Lung microvascular endothelial cell (primary cell): ENCODE measurements around the gene AKAP12. TPM values are rescaled to one million over a fixed set of nuclear protein-coding genes. Genes with fewer than 3 reads are reported as not detected.
A peak's percentile ranks its signal among the peaks of the same experiment; 100 is the strongest.

Experiments used
- DNase-seq, 2 donors: peaks; one replicate each; pipeline versions ENCODE4 v3.0.0 to v3.0.0-alpha.2; 2010; ENCODE audit warnings: low read depth in 2 of 2
- total RNA-seq: library from RNA; depleted of rRNA; stranded (reverse); fragments of >200 nt; gene quantifications from 2 replicates; pipeline ENCODE4 v1.2.1, GENCODE V29; 2014

Gene AKAP12, protein sequence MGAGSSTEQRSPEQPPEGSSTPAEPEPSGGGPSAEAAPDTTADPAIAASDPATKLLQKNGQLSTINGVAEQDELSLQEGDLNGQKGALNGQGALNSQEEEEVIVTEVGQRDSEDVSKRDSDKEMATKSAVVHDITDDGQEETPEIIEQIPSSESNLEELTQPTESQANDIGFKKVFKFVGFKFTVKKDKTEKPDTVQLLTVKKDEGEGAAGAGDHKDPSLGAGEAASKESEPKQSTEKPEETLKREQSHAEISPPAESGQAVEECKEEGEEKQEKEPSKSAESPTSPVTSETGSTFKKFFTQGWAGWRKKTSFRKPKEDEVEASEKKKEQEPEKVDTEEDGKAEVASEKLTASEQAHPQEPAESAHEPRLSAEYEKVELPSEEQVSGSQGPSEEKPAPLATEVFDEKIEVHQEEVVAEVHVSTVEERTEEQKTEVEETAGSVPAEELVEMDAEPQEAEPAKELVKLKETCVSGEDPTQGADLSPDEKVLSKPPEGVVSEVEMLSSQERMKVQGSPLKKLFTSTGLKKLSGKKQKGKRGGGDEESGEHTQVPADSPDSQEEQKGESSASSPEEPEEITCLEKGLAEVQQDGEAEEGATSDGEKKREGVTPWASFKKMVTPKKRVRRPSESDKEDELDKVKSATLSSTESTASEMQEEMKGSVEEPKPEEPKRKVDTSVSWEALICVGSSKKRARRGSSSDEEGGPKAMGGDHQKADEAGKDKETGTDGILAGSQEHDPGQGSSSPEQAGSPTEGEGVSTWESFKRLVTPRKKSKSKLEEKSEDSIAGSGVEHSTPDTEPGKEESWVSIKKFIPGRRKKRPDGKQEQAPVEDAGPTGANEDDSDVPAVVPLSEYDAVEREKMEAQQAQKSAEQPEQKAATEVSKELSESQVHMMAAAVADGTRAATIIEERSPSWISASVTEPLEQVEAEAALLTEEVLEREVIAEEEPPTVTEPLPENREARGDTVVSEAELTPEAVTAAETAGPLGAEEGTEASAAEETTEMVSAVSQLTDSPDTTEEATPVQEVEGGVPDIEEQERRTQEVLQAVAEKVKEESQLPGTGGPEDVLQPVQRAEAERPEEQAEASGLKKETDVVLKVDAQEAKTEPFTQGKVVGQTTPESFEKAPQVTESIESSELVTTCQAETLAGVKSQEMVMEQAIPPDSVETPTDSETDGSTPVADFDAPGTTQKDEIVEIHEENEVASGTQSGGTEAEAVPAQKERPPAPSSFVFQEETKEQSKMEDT (N-terminal part only)
- 250 and 900 TPM in 2 replicates for total RNA-seq

- peak; percentile 52 to 80 for DNase-seq
Observed at GRCh38 chr6:151239603-151240035, at the start of gene AKAP12. Gene AKAP12, plus strand, starts transcription at chr6:151239967. Its CDS starts 596 bp downstream, at chr6:151240563.

DNA sequence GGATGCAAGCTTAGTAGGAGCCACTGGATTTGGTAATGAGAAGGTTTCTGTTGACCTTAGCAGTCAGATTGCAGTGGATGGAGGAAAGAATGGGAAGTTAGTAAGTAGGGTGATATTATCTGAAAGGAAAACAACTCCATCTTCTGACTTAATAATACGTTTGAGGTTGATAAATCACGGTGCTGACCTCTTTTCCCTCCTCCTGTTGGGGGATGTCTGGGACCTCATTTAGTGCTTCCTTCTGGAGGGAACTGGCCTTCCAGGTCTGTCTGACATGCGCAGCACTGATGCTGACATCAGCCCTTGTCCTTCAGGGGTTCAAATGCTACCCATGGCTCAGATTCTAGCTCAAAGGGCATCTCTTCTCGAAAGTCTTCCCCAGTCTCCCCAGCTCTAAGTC is 48.2 kb upstream of the AKAP12 start:
- DNase-seq: peak in 1 of 2 donors; percentile 8

- no peak for DNase-seq
Observed at GRCh38 chr6:151196555-151196954, 43.2 kb upstream of the AKAP12 start.

DNA sequence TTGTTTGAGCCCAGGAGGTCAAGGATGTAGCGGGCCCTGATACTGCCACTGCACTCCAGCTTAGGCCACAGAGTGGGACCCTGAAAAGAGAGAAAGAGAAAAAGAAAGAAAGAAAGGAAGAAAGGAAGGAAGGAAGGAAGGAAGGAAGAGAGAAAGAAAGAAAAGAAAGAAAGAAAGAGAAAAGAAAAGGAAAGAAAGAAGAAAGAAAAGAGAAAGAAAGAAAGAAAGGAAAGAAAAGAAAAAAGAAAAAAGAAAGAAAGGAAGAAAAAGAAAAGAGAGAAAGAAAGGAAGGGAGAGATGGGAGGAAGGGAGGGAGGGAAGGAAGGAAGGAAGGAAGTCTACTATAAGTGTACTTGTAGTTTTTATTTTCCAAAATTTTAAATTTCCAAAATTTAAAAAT is 42.2 kb upstream of the AKAP12 start:
- DNase-seq: no peak

GRCh38 chr6:151199991-151200390 is 39.8 kb upstream of the AKAP12 start:
- DNase-seq: no peak

GRCh38 chr6:151205721-151206600 is 33.8 kb upstream of the AKAP12 start:
- DNase-seq: peak in 1 of 2 donors; percentile 5

GRCh38 chr6:151207674-151208073 is 32.1 kb upstream of the AKAP12 start:
- no peak for DNase-seq

DNA sequence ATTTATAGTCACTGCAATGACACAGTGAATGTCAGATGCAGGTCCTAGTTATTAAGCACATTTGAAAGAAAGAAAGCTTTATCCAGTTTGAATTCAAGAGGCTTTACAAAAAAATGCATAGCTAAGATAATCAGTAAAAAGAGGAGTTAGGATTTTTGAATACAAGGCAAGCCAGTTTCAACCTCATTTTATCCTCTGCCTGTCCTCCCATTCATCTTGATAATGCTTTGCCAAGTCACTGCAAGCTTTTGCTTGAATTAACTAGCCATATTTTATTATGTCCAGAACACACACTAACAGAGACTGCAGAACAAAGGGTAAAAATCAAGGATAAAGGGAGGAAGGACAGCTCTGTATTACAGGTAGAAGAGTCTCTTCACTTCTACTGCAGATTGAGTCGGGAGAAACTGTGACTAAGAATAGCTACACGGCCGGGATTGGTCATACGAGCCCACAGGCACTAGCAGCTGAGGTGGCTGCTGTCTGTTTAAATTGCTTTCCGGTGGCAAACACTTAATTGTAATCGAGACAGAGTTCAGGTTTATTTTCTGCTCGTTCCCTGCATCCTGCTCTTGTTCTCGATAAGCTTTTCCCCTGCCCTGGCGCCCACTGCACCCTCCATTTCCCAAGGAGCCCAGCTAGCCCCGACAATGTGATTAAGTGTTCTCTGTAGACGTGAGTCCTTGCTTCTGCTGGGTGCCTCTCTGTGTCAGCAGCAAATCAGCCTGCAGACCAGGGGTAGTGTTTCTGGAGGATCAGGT is 30.5 kb upstream of the AKAP12 start:
- peak; percentile 27 to 39 for DNase-seq

- DNase-seq: no peak
Observed at GRCh38 chr6:151211075-151211474, 28.7 kb upstream of the AKAP12 start.

- no peak for DNase-seq
Observed at GRCh38 chr6:151213352-151213751, 26.4 kb upstream of the AKAP12 start.

GRCh38 chr6:151215999-151216398 is 23.8 kb upstream of the AKAP12 start:
- DNase-seq: no peak

GRCh38 chr6:151216804-151217203 is 23.0 kb upstream of the AKAP12 start:
- no peak for DNase-seq

- DNase-seq: no peak
Observed at GRCh38 chr6:151219192-151219591, 20.6 kb upstream of the AKAP12 start.

- peak in 1 of 2 donors; percentile 51 for DNase-seq
Observed at GRCh38 chr6:151224076-151224475, 15.7 kb upstream of the AKAP12 start.

- DNase-seq: no peak
Observed at GRCh38 chr6:151225919-151226318, 13.8 kb upstream of the AKAP12 start.

DNA sequence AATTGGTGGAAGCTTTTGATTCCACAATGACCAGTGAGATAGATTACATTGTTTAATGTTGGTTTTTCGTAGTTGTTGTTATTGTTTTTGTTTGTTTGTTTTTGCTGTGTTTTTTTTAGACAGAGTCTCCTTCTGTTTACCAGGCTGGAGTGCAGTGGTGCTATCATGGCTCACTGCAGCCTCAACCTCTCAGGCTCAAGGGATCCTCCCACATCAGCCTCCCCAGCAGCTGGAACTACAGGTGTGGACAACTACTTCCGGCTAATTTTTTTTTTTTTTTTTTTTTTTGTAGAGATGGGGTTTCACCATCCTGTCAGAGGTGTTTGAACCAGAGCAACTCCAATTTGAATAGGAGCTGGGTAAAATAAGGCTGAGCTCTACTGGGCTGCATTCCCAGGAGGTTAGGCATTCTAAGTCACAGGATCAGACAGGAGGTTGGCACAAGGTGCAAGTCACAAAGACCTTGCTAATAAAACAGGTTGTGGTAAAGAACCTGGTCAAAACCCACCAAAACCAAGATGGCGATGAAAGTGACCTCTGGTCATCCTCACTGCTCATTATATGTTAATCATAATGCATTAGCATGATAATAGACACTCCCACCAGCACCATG is 10.9 kb upstream of the AKAP12 start:
- no peak for DNase-seq

GRCh38 chr6:151229401-151230276 is 10.1 kb upstream of the AKAP12 start:
- no peak for DNase-seq

DNA sequence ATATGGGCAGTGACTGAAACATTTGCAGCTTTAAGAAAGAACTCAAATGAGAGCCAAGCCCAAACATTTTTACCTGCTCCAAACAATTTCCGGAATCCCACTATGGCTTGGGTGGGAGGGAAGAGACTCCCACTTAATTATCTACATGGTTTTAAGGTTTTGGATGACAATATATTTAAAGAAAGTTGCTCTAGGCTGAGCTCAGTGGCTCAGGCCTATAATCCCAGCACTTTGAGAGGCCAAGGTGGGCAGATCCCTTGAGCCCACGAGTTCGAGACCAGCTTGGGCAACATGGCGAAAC is 9.5 kb upstream of the AKAP12 start:
- no peak for DNase-seq

GRCh38 chr6:151232899-151233298 is 6.9 kb upstream of the AKAP12 start:
- DNase-seq: no peak
